ENCODE data around the gene CTH.

The CTH gene

DNA sequence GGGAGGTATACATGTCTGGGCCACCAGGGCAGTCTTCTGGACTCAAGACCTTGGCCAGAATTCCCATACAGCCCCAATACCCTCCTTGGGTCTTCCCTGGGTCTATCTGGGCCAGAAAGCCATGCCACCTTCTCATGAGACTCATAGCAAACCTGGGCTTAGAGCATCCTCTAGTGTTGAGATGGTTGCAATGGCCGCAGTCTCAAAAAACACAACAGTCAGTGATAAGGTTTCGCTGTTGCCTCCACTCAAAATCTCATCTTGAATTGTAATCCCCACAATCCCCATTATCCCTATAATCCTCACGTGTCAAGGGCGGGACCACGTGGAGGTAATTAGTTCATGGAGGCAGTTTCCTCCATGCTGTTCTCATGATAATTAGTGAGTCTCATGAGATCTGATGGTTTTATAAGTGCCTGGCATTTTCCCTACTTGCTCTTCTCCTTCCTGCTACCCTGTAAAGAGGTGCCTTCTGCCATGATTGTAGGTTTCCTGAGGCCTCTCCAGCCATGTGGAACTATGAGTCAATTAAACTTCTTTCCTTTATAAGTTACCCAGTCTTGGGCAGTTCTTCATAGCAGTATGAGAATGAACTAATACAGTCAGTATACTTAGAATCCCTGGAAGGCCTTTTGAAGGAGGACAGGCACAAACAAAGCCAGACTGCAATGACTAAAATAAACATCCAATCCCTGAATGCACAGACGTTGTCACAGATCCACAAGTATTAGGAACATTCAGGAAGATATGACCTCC is 77.0 kb downstream of the CTH start:
- Histone ChIP-seq H3K27ac (ENCODE audit: low read depth, low read length) (no peak overlapping the region), H3K36me3 (ENCODE audit: control insufficient read depth, low read length) (no peaks in the 10 kb centered on the region), H3K4me3 (ENCODE audit: low read length) (no peak overlapping the region), H3K9me3 (ENCODE audit: control insufficient read depth, insufficient read depth, low read length) (no peaks in the 10 kb centered on the region), H4K20me1 (ENCODE audit: control insufficient read depth, insufficient read depth, low read depth, low read length) (no peaks in the 10 kb centered on the region), H3K4me2 (ENCODE audit: low read length) (no peak overlapping the region), H3K4me1 (ENCODE audit: control insufficient read depth, low read length) (no peaks in the 10 kb centered on the region), H3K9me2 (replicated peaks; ENCODE audit: control insufficient read depth, low read length) (no peaks in the 10 kb centered on the region), H3F3A (ENCODE audit: control insufficient read depth, insufficient read depth) (no peaks in the 10 kb centered on the region), H3K27me3 (ENCODE audit: control insufficient read depth, low read length) (no peaks in the 10 kb centered on the region), H3K79me2 (ENCODE audit: control insufficient read depth, low read length) (no peaks in the 10 kb centered on the region)
- TF ChIP-seq, protein P1, sequence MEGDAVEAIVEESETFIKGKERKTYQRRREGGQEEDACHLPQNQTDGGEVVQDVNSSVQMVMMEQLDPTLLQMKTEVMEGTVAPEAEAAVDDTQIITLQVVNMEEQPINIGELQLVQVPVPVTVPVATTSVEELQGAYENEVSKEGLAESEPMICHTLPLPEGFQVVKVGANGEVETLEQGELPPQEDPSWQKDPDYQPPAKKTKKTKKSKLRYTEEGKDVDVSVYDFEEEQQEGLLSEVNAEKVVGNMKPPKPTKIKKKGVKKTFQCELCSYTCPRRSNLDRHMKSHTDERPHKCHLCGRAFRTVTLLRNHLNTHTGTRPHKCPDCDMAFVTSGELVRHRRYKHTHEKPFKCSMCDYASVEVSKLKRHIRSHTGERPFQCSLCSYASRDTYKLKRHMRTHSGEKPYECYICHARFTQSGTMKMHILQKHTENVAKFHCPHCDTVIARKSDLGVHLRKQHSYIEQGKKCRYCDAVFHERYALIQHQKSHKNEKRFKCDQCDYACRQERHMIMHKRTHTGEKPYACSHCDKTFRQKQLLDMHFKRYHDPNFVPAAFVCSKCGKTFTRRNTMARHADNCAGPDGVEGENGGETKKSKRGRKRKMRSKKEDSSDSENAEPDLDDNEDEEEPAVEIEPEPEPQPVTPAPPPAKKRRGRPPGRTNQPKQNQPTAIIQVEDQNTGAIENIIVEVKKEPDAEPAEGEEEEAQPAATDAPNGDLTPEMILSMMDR (IDR thresholded peaks at IDR 0.05; ENCODE audit: low read depth, low read length, poor library complexity, severe bottlenecking) = peak; percentile 70
- no peak for TF ChIP-seq EZH2phosphoT487 (IDR thresholded peaks at IDR 0.05; ENCODE audit: borderline replicate concordance, low read length)

Data from DOHH2 (cell line).